Chondrocyte (in vitro differentiated cells): Measurements from ENCODE around the gene UBE2O. TPM values are rescaled to one million over a fixed set of nuclear protein-coding genes. Genes with fewer than 3 reads are reported as not detected.

ENCODE experiments used
- DNase-seq: peaks from one replicate; pipeline ENCODE4 v3.0.0; 2021; ENCODE audit warnings: mixed read lengths, low spot score
- H3K27ac Mint-ChIP-seq: one replicate; pipeline ENCODE4 v1.8.0; 2021; ENCODE audit warnings: mild to moderate bottlenecking, moderate library complexity, mixed read lengths; ENCODE audit not compliant: unreplicated experiment
- H3K27me3 Mint-ChIP-seq: 2 replicates; pipeline ENCODE4 v1.8.0; 2021; ENCODE audit warnings: low read depth, mixed read lengths
- H3K36me3 Mint-ChIP-seq: 2 replicates; pipeline ENCODE4 v1.8.0; 2021; ENCODE audit warnings: low read depth, mixed read lengths
- H3K4me1 Mint-ChIP-seq: 2 replicates; pipeline ENCODE4 v1.8.0; 2021; ENCODE audit warnings: low read depth, mild to moderate bottlenecking, mixed read lengths
- H3K4me3 Mint-ChIP-seq: one replicate; pipeline ENCODE4 v1.8.0; 2021; ENCODE audit warnings: mild to moderate bottlenecking, moderate library complexity, mixed read lengths; ENCODE audit not compliant: unreplicated experiment
- H3K9me3 Mint-ChIP-seq: 2 replicates; pipeline ENCODE4 v1.8.0; 2021; ENCODE audit warnings: low read depth, mixed read lengths
- total RNA-seq: library from RNA; stranded (reverse); gene quantifications from 3 replicates; pipeline ENCODE4 v1.2.1, GENCODE V29; 2021
- TF ChIP-seq, protein P1 (sequence below): fragments of 200-600 bp; sonication (generic); IDR thresholded peaks from 2 replicates; pipeline ENCODE4 v1.5.0; 2021; ENCODE audit warnings: antibody characterized with exemption, mild to moderate bottlenecking, moderate library complexity

The UBE2O gene
- total RNA-seq, 1 donor from 2014 or later, result 22.1 TPM

DNA sequence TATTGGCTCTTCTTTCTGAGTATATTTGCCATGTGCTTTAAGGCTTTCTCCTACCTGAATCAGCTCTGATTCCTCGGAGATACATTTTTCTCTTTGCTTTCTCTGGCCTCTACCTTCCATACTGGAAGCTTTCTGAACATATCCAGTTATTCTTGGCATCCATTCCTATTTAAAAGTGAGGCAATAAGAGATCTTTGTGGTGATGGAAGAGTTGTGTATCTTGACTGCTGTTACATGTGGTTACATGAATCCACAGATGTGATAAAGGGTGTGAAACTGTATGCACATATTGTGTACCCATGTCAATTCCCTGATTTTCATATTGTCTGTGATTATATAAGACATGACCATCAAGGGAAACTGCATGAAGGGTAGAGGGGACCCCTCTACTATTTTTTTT lies 24.4 kb downstream of the UBE2O start:
- Mint-ChIP-seq H3K4me3 (no peak overlapping the region), H3K27me3 (no peaks in the 10 kb centered on the region), H3K36me3 (peaks cover 2% of the 10 kb centered on the region), H3K9me3 (no peaks in the 10 kb centered on the region), H3K27ac (no peak overlapping the region), H3K4me1 (peaks cover 34% of the 10 kb centered on the region)
- no peak for DNase-seq
- TF ChIP-seq, protein P1, sequence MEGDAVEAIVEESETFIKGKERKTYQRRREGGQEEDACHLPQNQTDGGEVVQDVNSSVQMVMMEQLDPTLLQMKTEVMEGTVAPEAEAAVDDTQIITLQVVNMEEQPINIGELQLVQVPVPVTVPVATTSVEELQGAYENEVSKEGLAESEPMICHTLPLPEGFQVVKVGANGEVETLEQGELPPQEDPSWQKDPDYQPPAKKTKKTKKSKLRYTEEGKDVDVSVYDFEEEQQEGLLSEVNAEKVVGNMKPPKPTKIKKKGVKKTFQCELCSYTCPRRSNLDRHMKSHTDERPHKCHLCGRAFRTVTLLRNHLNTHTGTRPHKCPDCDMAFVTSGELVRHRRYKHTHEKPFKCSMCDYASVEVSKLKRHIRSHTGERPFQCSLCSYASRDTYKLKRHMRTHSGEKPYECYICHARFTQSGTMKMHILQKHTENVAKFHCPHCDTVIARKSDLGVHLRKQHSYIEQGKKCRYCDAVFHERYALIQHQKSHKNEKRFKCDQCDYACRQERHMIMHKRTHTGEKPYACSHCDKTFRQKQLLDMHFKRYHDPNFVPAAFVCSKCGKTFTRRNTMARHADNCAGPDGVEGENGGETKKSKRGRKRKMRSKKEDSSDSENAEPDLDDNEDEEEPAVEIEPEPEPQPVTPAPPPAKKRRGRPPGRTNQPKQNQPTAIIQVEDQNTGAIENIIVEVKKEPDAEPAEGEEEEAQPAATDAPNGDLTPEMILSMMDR, result no peak

DNA sequence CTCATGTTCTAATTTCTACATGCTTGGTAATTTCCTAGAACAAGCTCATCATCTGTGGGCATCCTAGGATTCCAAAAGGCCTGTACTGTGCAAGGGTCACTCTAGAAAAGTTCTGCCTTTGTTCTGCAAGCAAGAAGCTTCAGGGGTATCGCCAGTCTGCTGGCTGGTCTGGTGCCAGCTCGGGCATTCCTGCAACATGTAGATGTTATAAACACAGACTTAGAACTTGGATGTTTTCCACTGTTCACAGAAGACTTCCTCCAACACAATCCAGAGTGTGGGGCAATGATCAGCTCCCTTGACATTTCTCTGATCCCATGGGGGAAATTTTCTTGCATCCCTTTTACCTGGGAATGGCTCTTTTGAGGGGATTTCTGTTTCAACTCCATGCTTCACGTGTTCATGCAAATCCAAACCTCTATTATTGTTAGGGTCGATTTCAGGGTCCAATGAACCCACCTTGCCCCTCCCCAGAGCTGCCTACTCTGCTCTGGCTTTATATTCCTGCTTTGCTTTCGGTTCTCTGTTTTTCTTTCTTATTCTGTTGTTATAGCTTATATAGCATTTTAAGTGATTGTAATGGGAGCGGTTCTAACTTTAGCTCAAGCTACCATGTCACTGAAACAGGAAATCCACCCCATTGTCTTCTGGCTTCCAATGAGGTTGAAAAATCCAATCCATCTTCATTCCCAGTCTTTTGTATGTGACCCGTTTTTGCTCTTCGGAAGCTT lies 25.3 kb downstream of the UBE2O start:
- Mint-ChIP-seq H3K36me3 (peaks cover 2% of the 10 kb centered on the region), H3K9me3 (no peaks in the 10 kb centered on the region), H3K27me3 (no peaks in the 10 kb centered on the region), H3K4me3 (no peak overlapping the region), H3K27ac (peak overlapping the region; percentile 46), H3K4me1 (peaks cover 34% of the 10 kb centered on the region)
- no peak for DNase-seq
- TF ChIP-seq, protein P1, result no peak

DNA sequence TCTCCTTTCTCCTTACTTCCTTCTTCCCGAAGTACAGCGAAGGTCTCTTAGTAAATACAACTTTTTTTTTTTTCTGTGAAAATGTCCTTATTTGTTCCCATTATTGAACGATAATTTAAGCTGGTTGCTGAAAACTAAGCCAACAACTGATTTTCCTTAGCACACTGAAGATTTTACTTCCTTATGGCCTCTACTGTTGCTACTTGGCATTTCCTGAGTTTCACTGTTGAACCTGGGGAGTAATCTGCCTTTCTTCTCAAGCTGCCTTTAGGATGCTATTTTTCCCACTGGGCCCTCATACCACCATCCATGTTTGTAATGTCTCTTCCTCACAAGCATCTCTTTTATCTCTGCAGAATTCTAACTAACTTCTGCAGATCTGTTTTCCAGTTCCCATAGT lies 26.1 kb downstream of the UBE2O start:
- Mint-ChIP-seq H3K4me1 (peaks cover 32% of the 10 kb centered on the region), H3K4me3 (no peak overlapping the region), H3K27ac (peak overlapping the region; percentile 46), H3K9me3 (no peaks in the 10 kb centered on the region), H3K27me3 (no peaks in the 10 kb centered on the region), H3K36me3 (peaks cover 2% of the 10 kb centered on the region)
- DNase-seq, result no peak
- TF ChIP-seq, protein P1, result no peak

DNA sequence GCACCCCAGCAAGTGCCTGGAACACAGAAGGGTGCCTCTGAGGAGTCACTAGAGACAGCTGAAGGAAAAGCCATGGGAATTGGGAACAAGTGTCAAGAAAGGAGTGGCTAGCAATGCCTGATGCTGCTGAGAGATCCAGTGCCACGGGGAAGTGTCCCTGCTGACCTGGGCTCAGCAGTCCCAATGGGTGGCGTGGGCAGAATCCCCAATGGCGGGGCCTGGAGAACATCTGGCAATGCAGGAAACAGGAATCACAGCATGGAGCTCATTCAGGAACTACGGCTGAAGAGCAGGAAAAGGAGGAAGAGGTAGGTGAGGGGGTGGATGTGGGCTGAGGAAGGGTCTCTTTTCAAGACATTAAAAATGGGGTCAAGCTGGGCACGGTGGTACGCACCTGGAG lies 30.1 kb downstream of the UBE2O start:
- Mint-ChIP-seq H3K36me3 (no peaks in the 10 kb centered on the region), H3K4me1 (peaks cover 45% of the 10 kb centered on the region), H3K27me3 (no peaks in the 10 kb centered on the region), H3K4me3 (no peak overlapping the region), H3K9me3 (no peaks in the 10 kb centered on the region), H3K27ac (no peak overlapping the region)
- DNase-seq, result no peak
- TF ChIP-seq, protein P1, result no peak

DNA sequence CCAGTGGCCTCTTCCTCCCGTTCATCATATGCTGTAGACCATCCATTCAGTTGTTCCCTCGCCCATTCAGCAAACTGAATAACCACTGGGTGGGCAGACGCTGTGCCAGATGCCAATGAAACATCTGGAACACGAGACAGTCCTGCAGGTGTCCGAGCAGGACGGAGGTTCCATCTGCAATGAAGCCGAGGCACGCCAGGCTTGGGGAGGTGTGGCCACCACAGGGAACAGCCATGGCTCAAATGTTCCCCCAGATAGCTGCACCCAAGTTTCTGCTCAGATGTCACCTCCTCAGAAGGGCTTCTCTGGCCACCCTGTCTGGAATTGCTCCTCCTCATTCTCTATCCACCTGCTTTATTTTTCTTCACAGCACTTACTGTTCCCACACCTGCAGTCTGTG lies 30.5 kb downstream of the UBE2O start:
- no peak for DNase-seq
- Mint-ChIP-seq H3K36me3 (no peaks in the 10 kb centered on the region), H3K27ac (no peak overlapping the region), H3K27me3 (no peaks in the 10 kb centered on the region), H3K9me3 (no peaks in the 10 kb centered on the region), H3K4me1 (peaks cover 45% of the 10 kb centered on the region), H3K4me3 (no peak overlapping the region)
- TF ChIP-seq, protein P1, result no peak
